Measurements from ENCODE around the gene KCNQ1. TPM values are rescaled to one million over a fixed set of nuclear protein-coding genes. Genes with fewer than 3 reads are reported as not detected.

The KCNQ1 gene
- total RNA-seq, 1 donor from 2014 or later = 0.86 TPM

GRCh38 chr11:2677127-2677526 lies 232.3 kb downstream of the KCNQ1 start:
- no peak overlapping the region for H3K27ac Mint-ChIP-seq (ENCODE audit: unreplicated experiment)
- H3K9me3 Mint-ChIP-seq = no peaks in the 10 kb centered on the region
- DNase-seq (ENCODE audit: low read depth, low spot score) = no peak
- TF ChIP-seq CTCF (conservative IDR thresholded peaks at IDR 0.05) = no peak
- no peak overlapping the region for H3K4me3 Mint-ChIP-seq
- H3K4me1 Mint-ChIP-seq = peaks cover 32% of the 10 kb centered on the region
- H3K36me3 Mint-ChIP-seq (ENCODE audit: low read depth) = no peaks in the 10 kb centered on the region
- H3K27me3 Mint-ChIP-seq (ENCODE audit: low read depth) = no peaks in the 10 kb centered on the region

GRCh38 chr11:2678396-2678795 lies 233.6 kb downstream of the KCNQ1 start:
- H3K4me3 Mint-ChIP-seq = no peak overlapping the region
- DNase-seq (ENCODE audit: low read depth, low spot score) = no peak
- H3K4me1 Mint-ChIP-seq = peaks cover 31% of the 10 kb centered on the region
- no peak overlapping the region for H3K27ac Mint-ChIP-seq (ENCODE audit: unreplicated experiment)
- H3K9me3 Mint-ChIP-seq = no peaks in the 10 kb centered on the region
- H3K36me3 Mint-ChIP-seq (ENCODE audit: low read depth) = no peaks in the 10 kb centered on the region
- no peak for TF ChIP-seq CTCF (conservative IDR thresholded peaks at IDR 0.05)
- no peaks in the 10 kb centered on the region for H3K27me3 Mint-ChIP-seq (ENCODE audit: low read depth)

GRCh38 chr11:2679011-2679676 lies 234.3 kb downstream of the KCNQ1 start:
- no peak for TF ChIP-seq CTCF (conservative IDR thresholded peaks at IDR 0.05)
- no peak for DNase-seq (ENCODE audit: low read depth, low spot score)
- H3K9me3 Mint-ChIP-seq = no peaks in the 10 kb centered on the region
- H3K27me3 Mint-ChIP-seq (ENCODE audit: low read depth) = no peaks in the 10 kb centered on the region
- no peak overlapping the region for H3K4me3 Mint-ChIP-seq
- H3K4me1 Mint-ChIP-seq = peaks cover 25% of the 10 kb centered on the region
- H3K36me3 Mint-ChIP-seq (ENCODE audit: low read depth) = no peaks in the 10 kb centered on the region
- H3K27ac Mint-ChIP-seq (ENCODE audit: unreplicated experiment) = no peak overlapping the region

GRCh38 chr11:2681408-2682145 lies 236.8 kb downstream of the KCNQ1 start:
- H3K27me3 Mint-ChIP-seq (ENCODE audit: low read depth) = no peaks in the 10 kb centered on the region
- no peaks in the 10 kb centered on the region for H3K36me3 Mint-ChIP-seq (ENCODE audit: low read depth)
- H3K9me3 Mint-ChIP-seq = no peaks in the 10 kb centered on the region
- H3K4me3 Mint-ChIP-seq = no peak overlapping the region
- TF ChIP-seq CTCF (conservative IDR thresholded peaks at IDR 0.05) = no peak
- no peak for DNase-seq (ENCODE audit: low read depth, low spot score)
- H3K4me1 Mint-ChIP-seq = peaks cover 1% of the 10 kb centered on the region
- no peak overlapping the region for H3K27ac Mint-ChIP-seq (ENCODE audit: unreplicated experiment)

DNA sequence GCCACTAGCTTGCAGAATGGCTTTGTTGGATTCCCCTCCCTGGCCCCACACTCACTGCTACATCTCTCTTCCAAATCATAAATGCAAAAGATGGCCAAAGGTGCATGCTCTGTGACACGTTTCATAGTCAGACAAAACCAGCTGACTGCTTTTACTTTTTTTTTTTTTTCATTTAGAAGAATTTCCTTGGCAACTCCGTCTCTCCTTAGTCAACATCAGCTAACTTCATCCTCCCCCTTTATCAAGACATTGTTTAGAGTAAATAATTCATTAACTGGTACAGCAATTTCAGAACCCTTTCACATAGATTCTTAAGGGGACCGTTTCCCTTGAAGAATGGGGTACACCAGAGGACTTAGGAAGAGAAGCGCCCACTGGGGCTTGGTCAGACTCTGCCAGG lies 239.0 kb downstream of the KCNQ1 start:
- H3K4me3 Mint-ChIP-seq = no peak overlapping the region
- no peak for TF ChIP-seq CTCF (conservative IDR thresholded peaks at IDR 0.05)
- no peaks in the 10 kb centered on the region for H3K9me3 Mint-ChIP-seq
- H3K27me3 Mint-ChIP-seq (ENCODE audit: low read depth) = no peaks in the 10 kb centered on the region
- no peaks in the 10 kb centered on the region for H3K36me3 Mint-ChIP-seq (ENCODE audit: low read depth)
- H3K27ac Mint-ChIP-seq (ENCODE audit: unreplicated experiment) = no peak overlapping the region
- no peak for DNase-seq (ENCODE audit: low read depth, low spot score)
- H3K4me1 Mint-ChIP-seq = peaks cover 10% of the 10 kb centered on the region
